HEK293T (cell line): Measurements from ENCODE around the gene CALML6.

Source experiments
- BHLHE40 ChIP-seq: fragments of 450-650 bp; IDR thresholded peaks from 2 replicates; pipeline ENCODE4 v1.6.1; 2016; ENCODE audit warnings: mild to moderate bottlenecking, moderate library complexity, borderline replicate concordance
- ELF4 ChIP-seq: fragments of 450-650 bp; IDR thresholded peaks from 2 replicates; pipeline ENCODE4 v1.6.1; 2017; ENCODE audit warnings: antibody characterized with exemption
- FOXA1 ChIP-seq: fragments of 450-650 bp; IDR thresholded peaks from 2 replicates; pipeline ENCODE4 v1.6.1; 2016; ENCODE audit warnings: mild to moderate bottlenecking
- FOXM1 ChIP-seq: fragments of 450-650 bp; IDR thresholded peaks from 2 replicates; pipeline ENCODE4 v1.6.1; 2017; ENCODE audit warnings: mild to moderate bottlenecking, borderline replicate concordance
- HDGF ChIP-seq: fragments of 450-650 bp; IDR thresholded peaks from 2 replicates; pipeline ENCODE4 v1.6.1; 2017; ENCODE audit warnings: antibody characterized with exemption, borderline replicate concordance
- L3MBTL2 ChIP-seq: fragments of 450-650 bp; conservative IDR thresholded peaks from 2 replicates; pipeline ENCODE4 v1.6.1; 2016; ENCODE audit warnings: mild to moderate bottlenecking
- LEF1 ChIP-seq: fragments of 450-650 bp; IDR thresholded peaks from 2 replicates; pipeline ENCODE4 v1.6.1; 2017; ENCODE audit warnings: mild to moderate bottlenecking, borderline replicate concordance
- NFRKB ChIP-seq: fragments of 450-650 bp; IDR thresholded peaks from 2 replicates; pipeline ENCODE4 v1.6.1; 2016; ENCODE audit warnings: mild to moderate bottlenecking, moderate library complexity
- PKNOX1 ChIP-seq: fragments of 450-650 bp; IDR thresholded peaks from 2 replicates; pipeline ENCODE4 v1.6.1; 2016
- SP1 ChIP-seq: fragments of 450-650 bp; IDR thresholded peaks from 2 replicates; pipeline ENCODE4 v1.6.1; 2017
- SUZ12 ChIP-seq: fragments of 450-650 bp; IDR thresholded peaks from 2 replicates; pipeline ENCODE4 v1.6.1; 2016; ENCODE audit warnings: mild to moderate bottlenecking
- TARDBP ChIP-seq: fragments of 450-650 bp; IDR thresholded peaks from 2 replicates; pipeline ENCODE4 v1.6.1; 2016
- ZNF384 ChIP-seq: fragments of 450-650 bp; IDR thresholded peaks from 2 replicates; pipeline ENCODE4 v1.6.1; 2016

- TF ChIP-seq FOXA1: no peak
- TF ChIP-seq NFRKB: no peak
- TF ChIP-seq FOXM1: no peak
- TF ChIP-seq PKNOX1: no peak
- no peak for TF ChIP-seq BHLHE40
- no peak for TF ChIP-seq LEF1
- TF ChIP-seq HDGF: no peak
- TF ChIP-seq TARDBP: no peak
- no peak for TF ChIP-seq L3MBTL2
- no peak for TF ChIP-seq ZNF384
- TF ChIP-seq SUZ12: no peak
- TF ChIP-seq ELF4: no peak
- TF ChIP-seq SP1: no peak
Measured at GRCh38 chr1:1899967-1900327, 15.1 kb upstream of the CALML6 start.
